ENCODE measurements around the gene UFSP1.

Gene UFSP1

DNA sequence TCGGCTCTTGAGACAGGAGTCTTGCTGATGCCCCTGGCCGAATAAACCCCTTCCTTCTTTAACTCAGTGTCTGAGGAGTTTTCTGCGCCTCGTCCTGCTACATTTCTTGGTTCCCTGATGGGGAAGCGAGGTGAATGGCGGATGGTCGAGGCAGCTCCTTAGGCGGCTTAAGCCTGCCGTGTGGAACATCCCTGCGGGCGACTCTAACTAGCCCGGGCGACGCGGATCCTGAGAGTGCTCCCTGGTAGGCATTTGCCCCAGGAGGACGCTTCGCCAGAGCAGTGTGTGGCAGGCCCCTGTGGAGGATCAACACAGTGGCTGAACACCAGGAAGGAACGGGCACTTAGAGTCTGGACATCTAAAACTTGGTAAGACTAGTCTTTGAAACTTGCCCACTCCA, 50.2 kb downstream of the UFSP1 start:
- Histone ChIP-seq H3K27ac (ENCODE audit: low read depth, low read length) (no peak overlapping the region), H3K9me3 (ENCODE audit: control insufficient read depth in 1 of 2, low read length in 2 of 2) (no peaks in the 10 kb centered on the region), H3K4me1 (ENCODE audit: control insufficient read depth in 1 of 2, insufficient read depth in 2 of 2, low read length in 2 of 2) (peaks cover 0 to 12% of the 10 kb centered on the region in 2 donors), H3K4me3 (ENCODE audit: low read depth in 1 of 2, low read length in 2 of 2) (no peak overlapping the region), H3K9ac (ENCODE audit: low read depth in 1 of 2, low read length in 2 of 2) (no peak overlapping the region), H3K36me3 (ENCODE audit: control insufficient read depth in 1 of 2, insufficient read depth in 2 of 2, low read length in 2 of 2) (no peaks in the 10 kb centered on the region), H3K27me3 (ENCODE audit: control insufficient read depth in 1 of 2, insufficient read depth in 2 of 2, low read length in 2 of 2) (no peaks in the 10 kb centered on the region)

Data from duodenal mucosa (tissue), 2 donors.